Activated T-helper 1 cell treated with Interleukin-2 at 50 U/mL for 16 hours (primary cell): ENCODE measurements around the gene NDFIP1.
A peak's percentile ranks its signal among the peaks of the same experiment; 100 is the strongest.
"Not testable (repeated sequence)": the region's sequence is repeated elsewhere in the genome, so short reads cannot be mapped to it uniquely, and the experiment has no call there.

Experiments used
- DNase-seq: peaks from one replicate; pipeline ENCODE4 v3.0.0-alpha.2; 2020; ENCODE audit warnings: low read depth

Gene NDFIP1, protein sequence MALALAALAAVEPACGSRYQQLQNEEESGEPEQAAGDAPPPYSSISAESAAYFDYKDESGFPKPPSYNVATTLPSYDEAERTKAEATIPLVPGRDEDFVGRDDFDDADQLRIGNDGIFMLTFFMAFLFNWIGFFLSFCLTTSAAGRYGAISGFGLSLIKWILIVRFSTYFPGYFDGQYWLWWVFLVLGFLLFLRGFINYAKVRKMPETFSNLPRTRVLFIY

DNA sequence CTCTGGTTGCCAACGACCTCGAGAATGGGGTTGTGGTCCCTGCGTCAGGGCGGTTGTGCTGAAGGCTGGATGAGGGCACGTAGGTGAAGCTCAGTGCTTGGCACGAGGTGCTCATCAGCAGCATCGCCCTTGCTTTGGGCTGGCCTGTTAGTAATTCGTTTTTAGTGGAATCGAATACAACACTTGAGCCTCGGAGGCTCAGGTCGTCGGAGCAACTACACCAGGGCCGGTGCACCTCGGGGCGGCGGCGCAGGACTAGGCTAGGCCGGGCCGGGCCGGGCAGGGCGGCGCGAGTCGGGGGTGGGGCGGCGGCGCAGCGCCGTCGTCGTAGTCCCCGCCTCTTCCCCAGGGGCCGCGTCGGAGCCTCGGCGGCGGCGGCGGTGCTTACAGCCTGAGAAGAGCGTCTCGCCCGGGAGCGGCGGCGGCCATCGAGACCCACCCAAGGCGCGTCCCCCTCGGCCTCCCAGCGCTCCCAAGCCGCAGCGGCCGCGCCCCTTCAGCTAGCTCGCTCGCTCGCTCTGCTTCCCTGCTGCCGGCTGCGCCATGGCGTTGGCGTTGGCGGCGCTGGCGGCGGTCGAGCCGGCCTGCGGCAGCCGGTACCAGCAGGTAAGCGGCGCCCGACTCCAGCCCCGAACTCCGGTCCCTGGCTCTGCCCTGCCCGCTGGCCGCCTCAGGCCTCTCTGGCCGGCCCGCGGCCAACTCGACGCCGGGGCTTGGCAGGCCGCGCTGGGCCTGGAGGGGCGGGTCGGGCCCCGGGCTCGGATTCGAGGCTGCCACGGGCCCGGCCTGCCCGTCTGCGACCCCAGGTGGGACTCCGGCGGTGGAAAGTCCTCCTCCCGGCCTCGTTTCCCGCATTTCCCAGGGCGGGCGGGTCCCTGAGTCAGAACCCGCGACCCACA is at the start of gene NDFIP1:
Gene NDFIP1, plus strand, starts transcription at position 348 of the 899 bp plus-strand sequence. Its CDS starts 196 bp downstream, at position 544.
- peak; percentile 79 for DNase-seq

GRCh38 chr5:142059304-142059940 is 49.2 kb upstream of the NDFIP1 start:
- no peak for DNase-seq

- no peak for DNase-seq
Observed at GRCh38 chr5:142063376-142063775, 45.2 kb upstream of the NDFIP1 start.

DNA sequence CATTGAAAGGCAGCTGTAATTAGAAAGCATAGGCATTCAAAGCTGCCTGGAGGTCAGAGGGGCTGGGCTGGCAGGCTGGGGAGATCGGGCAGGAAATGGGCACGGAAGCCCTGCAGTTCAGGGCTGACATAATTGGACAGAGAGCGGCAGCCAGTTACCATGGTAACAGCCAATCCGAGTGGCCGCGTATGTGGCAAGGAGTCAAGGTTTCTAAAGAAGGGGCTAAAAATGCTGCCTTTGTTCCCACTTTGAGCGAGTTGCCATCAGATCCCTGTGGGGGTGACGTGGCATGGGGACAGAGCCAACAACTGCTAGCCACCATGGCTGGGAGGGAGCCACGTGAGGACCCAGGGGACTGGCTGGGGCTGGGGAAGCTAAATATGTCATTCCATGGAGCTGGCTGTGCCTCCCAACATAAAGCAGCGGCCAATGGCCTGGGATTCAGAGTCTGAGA is 44.7 kb upstream of the NDFIP1 start:
- no peak for DNase-seq

DNA sequence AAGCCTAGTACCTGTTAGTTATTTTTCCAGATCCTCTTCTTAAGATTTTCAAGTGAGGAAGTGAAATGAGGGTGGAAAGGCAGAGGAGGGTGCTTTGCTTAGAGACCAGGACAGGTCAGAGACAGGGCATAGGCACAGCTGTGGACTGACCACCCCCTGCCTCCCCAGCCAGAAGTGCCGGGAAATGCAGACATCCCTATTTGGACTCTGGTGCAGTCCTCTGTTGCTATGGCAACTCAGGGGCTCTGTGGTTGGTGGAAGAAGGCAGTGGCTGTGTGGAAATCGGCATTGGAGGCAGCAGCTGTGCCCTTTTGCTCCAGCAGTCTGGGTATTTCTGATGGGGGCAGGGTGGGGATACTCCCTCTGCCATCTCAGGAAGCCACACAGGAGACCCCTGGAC is 43.3 kb upstream of the NDFIP1 start:
- DNase-seq, result no peak

- no peak for DNase-seq
Observed at GRCh38 chr5:142069606-142070399, 38.8 kb upstream of the NDFIP1 start.

DNA sequence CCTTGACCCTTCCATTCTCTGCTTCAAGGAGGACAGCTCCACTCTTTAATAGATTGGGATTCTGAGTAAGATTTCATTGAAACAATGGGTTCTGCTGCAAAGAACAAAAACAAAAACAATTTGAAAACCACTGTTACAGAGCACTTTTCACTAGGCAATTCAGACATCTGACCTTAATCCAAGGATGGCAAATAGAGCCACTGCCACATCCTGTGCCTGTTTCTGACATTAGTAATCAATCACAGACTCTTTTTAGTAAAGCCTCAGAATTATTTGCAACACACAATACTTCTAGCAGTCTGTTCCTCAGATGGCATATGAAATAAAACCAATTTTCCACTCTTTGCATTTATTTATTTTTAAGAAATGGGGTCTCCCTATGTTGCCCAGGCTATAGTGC is 37.8 kb upstream of the NDFIP1 start:
- no peak for DNase-seq

DNA sequence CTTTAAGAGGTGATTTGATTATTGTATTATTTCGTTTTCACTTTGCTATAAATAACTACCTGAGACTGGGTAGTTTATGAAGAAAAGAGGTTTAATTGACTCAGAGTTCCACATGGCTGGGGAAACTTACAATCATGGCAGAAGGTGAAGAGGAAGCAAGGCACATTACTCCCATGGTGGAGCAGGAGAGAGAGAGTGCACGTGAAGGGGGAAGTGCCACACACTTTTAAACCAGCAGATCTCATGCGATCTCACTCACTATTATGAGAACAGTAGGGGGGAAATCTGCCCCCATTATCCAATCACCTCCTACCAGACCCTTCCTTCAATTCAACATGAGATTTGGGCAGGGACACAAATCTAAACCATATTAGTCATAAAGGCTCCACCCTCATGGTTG is 36.1 kb upstream of the NDFIP1 start:
- DNase-seq, result no peak

DNA sequence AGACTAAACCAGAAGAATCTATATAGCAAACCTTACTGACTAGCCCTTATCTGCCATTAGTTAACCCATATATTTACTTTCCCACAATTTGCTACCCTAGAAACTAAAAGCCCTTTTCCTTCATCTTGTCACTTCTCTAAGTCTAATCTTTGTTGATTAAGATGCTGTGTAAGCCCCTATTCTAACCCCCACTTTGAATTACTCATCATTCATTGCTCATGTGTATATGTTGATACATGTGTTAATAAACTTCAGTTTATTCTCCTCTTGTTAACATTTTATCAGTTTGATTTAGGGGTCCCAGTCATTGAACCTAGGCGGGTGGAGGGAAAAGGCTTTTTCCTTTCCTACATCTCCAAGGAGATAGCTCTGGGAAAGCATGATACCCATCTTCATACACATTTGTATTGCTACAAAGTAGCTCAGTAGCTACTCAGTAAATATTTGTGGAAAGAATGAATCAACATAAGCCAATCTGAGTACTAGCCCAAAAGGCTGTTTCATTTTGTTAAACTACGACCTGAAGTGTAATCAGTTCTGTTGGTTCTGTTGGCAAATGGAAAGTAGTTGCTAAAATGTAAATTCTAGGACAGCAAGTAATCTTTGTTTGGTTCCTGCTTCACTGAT is 35.1 kb upstream of the NDFIP1 start:
- DNase-seq, result no peak

DNA sequence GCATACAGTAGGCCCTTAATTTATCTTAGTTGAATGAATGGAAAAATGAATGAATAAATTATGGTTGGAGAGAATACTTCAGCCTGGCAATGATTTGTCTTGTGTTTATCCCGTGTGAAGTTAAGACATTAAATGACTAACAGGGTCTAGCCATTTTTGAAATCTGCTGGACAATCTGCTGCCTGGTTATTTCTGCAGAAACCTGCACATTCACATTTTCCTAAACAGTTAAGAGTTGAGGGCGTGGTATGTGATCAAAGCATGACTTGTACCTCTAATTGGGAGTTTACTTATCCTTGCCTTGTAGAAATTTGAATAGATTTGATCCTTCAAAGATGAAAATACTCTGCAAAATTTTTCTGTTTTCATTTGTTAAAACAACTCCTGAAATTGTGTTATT is 34.6 kb upstream of the NDFIP1 start:
- no peak for DNase-seq

- DNase-seq, result no peak
Observed at GRCh38 chr5:142078221-142078620, 30.4 kb upstream of the NDFIP1 start.

DNA sequence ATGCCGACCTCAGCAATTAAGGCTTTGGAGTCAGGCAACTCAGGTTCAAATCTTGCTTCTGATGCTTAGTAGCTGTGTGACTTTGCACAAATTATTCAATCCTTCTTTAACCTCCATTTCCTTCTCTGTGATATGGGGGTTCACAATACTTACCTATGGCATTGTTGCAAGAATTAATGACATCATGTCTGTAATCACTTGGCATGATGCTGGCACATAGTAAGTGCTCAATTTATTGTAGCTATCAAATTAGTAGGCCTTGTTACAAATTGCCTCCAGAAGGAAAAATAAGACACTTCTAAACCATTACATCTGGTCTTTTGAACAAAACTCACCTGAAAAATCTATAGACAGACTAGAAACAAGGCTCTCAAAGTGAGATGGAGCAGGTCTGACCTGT is 29.9 kb upstream of the NDFIP1 start:
- no peak for DNase-seq

DNA sequence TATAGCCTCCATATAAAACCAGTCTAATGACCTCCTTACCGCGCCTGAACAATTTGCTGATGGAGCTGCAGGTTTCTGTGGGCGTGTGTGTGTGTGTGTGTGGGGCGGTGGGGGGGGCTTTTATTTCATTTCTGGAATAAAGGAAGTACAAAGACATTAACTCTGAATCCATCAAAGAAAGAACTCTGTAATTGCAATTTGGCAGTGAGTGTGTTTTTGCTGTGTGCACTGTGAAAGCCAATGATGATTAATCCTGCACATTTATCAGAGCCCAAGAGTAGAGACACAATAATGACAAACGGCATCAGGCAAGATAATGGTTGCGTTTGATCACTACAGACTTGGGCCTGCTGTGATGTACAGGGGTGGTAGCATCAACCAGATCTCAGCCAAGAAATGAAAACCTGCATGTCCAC is 29.3 kb upstream of the NDFIP1 start:
- no peak for DNase-seq

GRCh38 chr5:142080248-142080647 is 28.3 kb upstream of the NDFIP1 start:
- DNase-seq, result no peak

DNA sequence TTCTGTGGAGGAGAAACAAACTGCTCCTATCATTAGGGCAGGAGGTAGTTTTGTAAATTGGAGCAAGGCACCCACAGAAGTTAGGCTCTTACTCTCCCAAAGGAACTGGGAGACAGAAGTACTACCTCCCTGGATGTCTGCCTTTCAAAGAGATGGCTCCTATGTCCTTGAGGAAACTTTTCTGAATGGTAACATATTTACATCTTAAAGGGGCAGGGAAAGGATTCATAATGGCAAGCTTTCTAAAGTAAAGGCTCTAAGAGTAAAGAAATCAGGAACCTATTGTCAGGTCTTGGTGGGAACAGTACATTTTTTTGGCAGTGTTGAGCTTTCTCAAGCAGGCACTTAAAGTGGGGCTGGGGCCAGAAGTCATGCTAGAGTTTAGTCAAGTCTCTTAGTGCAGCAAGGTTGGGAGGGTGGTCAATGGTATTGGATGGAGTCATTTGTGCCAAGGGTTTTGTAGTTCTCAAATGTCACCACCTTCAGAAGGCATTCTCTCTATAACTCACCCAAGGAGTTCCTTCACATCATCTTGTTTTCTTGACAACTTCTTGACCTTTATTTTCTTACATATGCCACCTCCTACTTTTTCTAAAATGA is 26.3 kb upstream of the NDFIP1 start:
- no peak for DNase-seq

GRCh38 chr5:142086229-142086628 is 22.4 kb upstream of the NDFIP1 start:
- DNase-seq, result no peak

GRCh38 chr5:142086679-142087078 is 21.9 kb upstream of the NDFIP1 start:
- DNase-seq, result no peak

DNA sequence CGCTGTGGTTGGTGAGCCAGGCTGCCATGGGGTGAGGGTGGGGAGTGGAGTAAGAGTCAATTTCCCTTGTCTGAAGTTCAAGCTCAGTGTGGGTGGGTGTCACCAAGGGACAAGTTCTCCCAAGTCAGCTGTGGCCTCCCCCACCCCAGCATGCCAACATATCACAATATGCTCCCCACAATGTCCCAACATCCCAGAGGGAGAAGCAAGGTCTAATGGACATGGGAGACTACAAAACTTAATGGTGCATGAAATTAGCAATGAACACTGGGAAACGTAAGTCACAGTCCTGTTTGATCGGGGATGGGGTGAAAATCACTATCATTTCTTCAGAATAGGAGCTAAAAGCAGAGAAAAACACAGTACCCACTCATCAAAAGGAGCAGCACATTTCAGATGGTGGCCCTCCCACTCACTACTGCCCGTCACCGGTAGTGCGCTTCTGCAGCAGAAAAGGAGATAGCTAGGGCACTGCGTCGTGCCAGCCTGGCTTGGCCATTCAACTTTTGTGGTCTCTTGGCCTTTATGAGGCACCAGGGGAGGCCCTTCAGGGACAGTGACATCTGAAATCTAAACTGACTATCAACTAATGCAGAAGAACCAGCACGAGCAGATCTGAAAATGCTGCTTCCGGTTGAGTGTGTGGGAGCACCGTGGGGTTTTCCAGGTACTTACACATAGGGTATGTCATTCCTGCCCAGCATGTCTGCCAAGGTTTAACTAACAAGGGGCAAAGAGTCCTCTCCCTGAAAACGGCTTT is 20.5 kb upstream of the NDFIP1 start:
- no peak for DNase-seq

DNA sequence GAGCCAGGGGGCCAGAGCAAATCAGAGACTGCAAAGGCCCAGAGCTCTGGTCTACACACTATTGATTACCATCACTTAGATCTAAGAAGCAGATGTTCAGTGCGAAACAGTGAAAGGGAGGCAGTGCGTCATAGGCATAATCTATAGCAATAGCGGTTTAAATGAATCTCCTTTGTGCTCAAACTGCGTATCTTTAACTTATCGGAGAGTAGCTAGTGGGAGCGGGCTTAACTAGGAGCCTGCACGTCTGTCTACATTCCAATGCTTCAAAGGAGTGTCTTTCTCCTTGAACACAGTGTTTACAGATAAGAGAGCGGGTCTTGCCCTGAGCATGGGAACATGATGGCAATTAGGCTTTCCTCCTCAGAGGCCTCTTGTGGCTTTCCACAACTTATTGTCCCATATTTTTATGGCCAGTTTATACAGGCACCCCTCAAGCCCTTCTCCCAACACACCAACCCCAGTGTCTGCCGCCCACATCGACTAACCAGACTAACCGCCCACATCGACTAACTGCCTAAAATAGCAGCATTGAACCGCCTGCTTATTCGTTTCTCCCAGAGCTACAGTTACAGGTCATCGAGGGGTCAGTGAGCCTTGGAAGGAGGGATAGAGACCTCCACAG is 19.6 kb upstream of the NDFIP1 start:
- DNase-seq, result not testable (repeated sequence)

- DNase-seq, result no peak
Observed at GRCh38 chr5:142091012-142091411, 17.6 kb upstream of the NDFIP1 start.
